H1 (cell line): Measurements from ENCODE around the gene NDUFAF8.

Experiments
- CHD1 ChIP-seq: IDR thresholded peaks from 2 replicates; pipeline ENCODE4 v1.6.1; 2012; ENCODE audit warnings: low read depth, low read length, improper control_type of control experiment
- EZH2 ChIP-seq: fragments of 200-600 bp; sonication (generic); IDR thresholded peaks from 2 replicates; pipeline ENCODE4 v1.7.1; 2012; ENCODE audit warnings: low read depth, mild to moderate bottlenecking, moderate library complexity, low read length, inconsistent platforms; ENCODE audit not compliant: severe bottlenecking
- MAX ChIP-seq: IDR thresholded peaks from 2 replicates; pipeline ENCODE4 v1.6.1; 2012; ENCODE audit warnings: inconsistent platforms
- POLR2A ChIP-seq, 2 experiments: IDR thresholded peaks; 1 replicate in 1 of 2; 2 replicates in 1 of 2; pipeline ENCODE4 v1.6.1; 2011; ENCODE audit warnings: low read depth in 2 of 2, low read length in 2 of 2, mild to moderate bottlenecking in 2 of 2; ENCODE audit errors: control extremely low read depth in 1 of 2
- RAD21 ChIP-seq, 2 experiments: IDR thresholded peaks in 1 of 2; conservative IDR thresholded peaks in 1 of 2; 2 replicates each; pipeline ENCODE4 v1.6.1; 2011; ENCODE audit warnings: low read depth in 2 of 2, low read length in 2 of 2, improper control_type of control experiment in 1 of 2, inconsistent platforms in 1 of 2, mild to moderate bottlenecking in 1 of 2, moderate library complexity in 1 of 2
- TF ChIP-seq, protein P1 (sequence below), 3 experiments: IDR thresholded peaks; 1 replicate in 2 of 3; 2 replicates in 1 of 3; pipeline versions ENCODE4 v1.5.1 to v1.6.1; 2011; ENCODE audit warnings: low read length in 3 of 3, mild to moderate bottlenecking in 3 of 3, inconsistent platforms in 2 of 3, low read depth in 1 of 3, moderate library complexity in 1 of 3; ENCODE audit not compliant: insufficient read depth in 1 of 3; ENCODE audit errors: control extremely low read depth in 1 of 3

DNA sequence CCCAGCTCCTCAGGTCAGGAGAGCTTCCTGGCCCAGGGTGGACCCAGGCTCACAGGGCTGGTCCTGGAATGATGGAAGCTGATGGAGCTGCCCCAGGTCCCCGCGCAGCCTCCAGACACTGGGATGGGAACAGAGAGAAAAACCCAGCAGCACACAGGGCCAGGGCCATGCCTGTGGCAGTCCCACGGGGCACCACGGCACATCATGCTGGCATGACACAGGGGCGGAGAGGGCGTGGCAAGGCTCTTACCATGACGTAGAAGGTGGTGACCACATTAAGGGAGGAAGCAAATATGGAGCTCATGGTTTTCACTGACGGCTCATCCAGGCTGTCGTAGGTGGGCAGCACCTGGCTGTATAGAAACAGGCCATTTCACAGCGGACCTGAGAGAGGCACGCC lies 37.7 kb downstream of the NDUFAF8 start:
- TF ChIP-seq POLR2A (IDR thresholded peaks at IDR 0.05; ENCODE audit: control extremely low read depth in 1 of 2, low read depth in 2 of 2, low read length in 2 of 2) (no peak), EZH2 (no peak), CHD1 (no peak), RAD21 (IDR thresholded peaks at IDR 0.05 in 1 of 2, conservative IDR thresholded peaks at IDR 0.05 in 1 of 2; ENCODE audit: low read depth in 2 of 2, low read length in 2 of 2) (no peak), MAX (no peak)
- TF ChIP-seq, protein P1, sequence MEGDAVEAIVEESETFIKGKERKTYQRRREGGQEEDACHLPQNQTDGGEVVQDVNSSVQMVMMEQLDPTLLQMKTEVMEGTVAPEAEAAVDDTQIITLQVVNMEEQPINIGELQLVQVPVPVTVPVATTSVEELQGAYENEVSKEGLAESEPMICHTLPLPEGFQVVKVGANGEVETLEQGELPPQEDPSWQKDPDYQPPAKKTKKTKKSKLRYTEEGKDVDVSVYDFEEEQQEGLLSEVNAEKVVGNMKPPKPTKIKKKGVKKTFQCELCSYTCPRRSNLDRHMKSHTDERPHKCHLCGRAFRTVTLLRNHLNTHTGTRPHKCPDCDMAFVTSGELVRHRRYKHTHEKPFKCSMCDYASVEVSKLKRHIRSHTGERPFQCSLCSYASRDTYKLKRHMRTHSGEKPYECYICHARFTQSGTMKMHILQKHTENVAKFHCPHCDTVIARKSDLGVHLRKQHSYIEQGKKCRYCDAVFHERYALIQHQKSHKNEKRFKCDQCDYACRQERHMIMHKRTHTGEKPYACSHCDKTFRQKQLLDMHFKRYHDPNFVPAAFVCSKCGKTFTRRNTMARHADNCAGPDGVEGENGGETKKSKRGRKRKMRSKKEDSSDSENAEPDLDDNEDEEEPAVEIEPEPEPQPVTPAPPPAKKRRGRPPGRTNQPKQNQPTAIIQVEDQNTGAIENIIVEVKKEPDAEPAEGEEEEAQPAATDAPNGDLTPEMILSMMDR (IDR thresholded peaks at IDR 0.05; ENCODE audit: control extremely low read depth in 1 of 3, insufficient read depth in 1 of 3, low read depth in 1 of 3, low read length in 3 of 3) = no peak
